Pancreas (tissue), 10 donors: ENCODE results near the gene BCAS3. TPM values are rescaled to one million over a fixed set of nuclear protein-coding genes. Genes with fewer than 3 reads are reported as not detected.

ENCODE experiments used
- ATAC-seq, 4 donors: fragments of 200-7000 bp; cut with Tn5 transposase; one replicate each; pipeline versions ENCODE4 v1.8.0 to v1.9.1; 2020; ENCODE audit warnings: mild to moderate bottlenecking in 4 of 4, moderate library complexity in 4 of 4
- DNase-seq, 6 donors: peaks; one replicate each; pipeline ENCODE4 v3.0.0-alpha.2; 2020
- FAIRE-seq: peaks from 2 replicates; lab custom pipeline; 2012; peaks lifted over from hg19 to GRCh38; lab: Jason Lieb, UNC
- H3K27ac ChIP-seq, 4 donors: fragments of 200-600 bp; sonication (generic); 1 replicate in 3 of 4; 2 replicates in 1 of 4; pipeline versions ENCODE4 v1.5.0 to v1.8.0; 2020
- H3K27me3 ChIP-seq, 4 donors: fragments of 200-600 bp; one replicate each; pipeline ENCODE4 v1.8.0; 2021
- H3K36me3 ChIP-seq, 3 donors: fragments of 200-600 bp; sonication (generic) in 1 of 3; one replicate each; pipeline versions ENCODE4 v1.5.0 to v1.8.0; 2020 to 2021
- H3K4me1 ChIP-seq, 3 donors: fragments of 200-600 bp; one replicate each; pipeline ENCODE4 v1.8.0; 2021
- H3K4me3 ChIP-seq, 4 donors: fragments of 200-600 bp; sonication (generic) in 2 of 4; one replicate each; pipeline versions ENCODE4 v1.5.0 to v1.8.0; 2020 to 2021
- H3K9me3 ChIP-seq, 4 donors: fragments of 200-600 bp; one replicate each; pipeline ENCODE4 v1.8.0; 2021
- CTCF ChIP-seq, 4 donors: fragments of 200-600 bp; sonication (generic) in 3 of 4; IDR thresholded peaks; one replicate each; pipeline versions ENCODE4 v1.5.0 to v1.8.0; 2021; ENCODE audit warnings: antibody characterized with exemption in 4 of 4
- WGBS, 2 donors: extraction: QIAGEN DNeasy Blood & Tissue Kit; methylation state at CpG; one replicate each; pipeline ENCODE4 v1.1.7; 2013; 5-methylcytosine and 5-hydroxymethylcytosine counted together
- intact Hi-C, 3 donors: fragments of 100-400 bp; cut with DNase I; formaldehyde crosslinking; loops; one replicate each; pipeline versions ENCODE4 v1.11.1 to v1.14.2; 2022
- polyA plus RNA-seq, 2 donors: library from polyadenylated mRNA; stranded (reverse); fragments of 200-250 nt; gene quantifications; one replicate each; pipeline ENCODE4 v1.2.3, GENCODE V29; 2013
- total RNA-seq, 6 donors: library from RNA; stranded (reverse); fragmentation: NEBNext Ultra II Directional in 4 of 6; extraction: Animal tissue kit (Norgen Biotek cat#: 25700) in 4 of 6; gene quantifications; one replicate each; pipeline versions ENCODE4 v1.2.1 to v1.2.4, GENCODE V29; 2021 to 2023
- donor health status: healthy with polysubstance abuse.
- donor health status: DM: no; HTN: no; CAD: no; lungs with moderate emphysema.
- donor health status: DM: no; HTN: no; CAD: no.
- donor health status: control.
- donor health status: control.
- donor health status: Bipolar disorder and iron deficiency.
- donor health status: DM: yes; HTN: yes; CAD: no.
- donor health status: DM: no; HTN: no; CAD: no.
- donor health status: DM: no; HTN: no; CAD: no.
- donor health status: DM: yes; HTN: yes; CAD: no.

The BCAS3 gene
- total and polyA plus RNA-seq, 8 donors, result 4.6 to 27.7 (median 13.2) TPM

DNA sequence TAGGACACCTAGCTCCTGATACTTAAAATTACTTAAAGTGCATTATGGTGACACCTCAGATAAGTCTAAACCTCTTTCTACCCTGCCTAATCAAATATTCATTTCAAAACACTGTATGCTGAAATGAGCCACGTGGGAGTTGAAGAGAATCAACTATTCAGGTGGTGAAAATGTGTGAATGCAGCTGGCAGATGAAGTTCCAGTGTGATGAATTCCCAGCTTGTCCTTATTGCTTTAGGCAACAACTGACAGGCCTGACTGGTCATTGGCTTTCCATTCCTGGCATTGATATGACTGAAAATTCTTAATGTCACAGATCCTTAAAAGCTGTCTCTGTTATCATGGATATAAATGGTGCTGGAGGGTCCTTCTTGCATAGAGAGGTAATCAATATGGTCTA is 420.1 kb downstream of the BCAS3 start:
- intact Hi-C loops, result no loop called here
- no peak for TF ChIP-seq CTCF (IDR thresholded peaks at IDR 0.05)
- no peak for FAIRE-seq
- DNase-seq, result no peak
- WGBS, 2 donors, result 75 to 78% methylated on average over 1 of the region's 1 CpG
- ATAC-seq, result no peak
- Histone ChIP-seq H3K9me3 (no peaks in the 10 kb centered on the region), H3K4me3 (no peak overlapping the region), H3K27ac (no peak overlapping the region), H3K27me3 (no peaks in the 10 kb centered on the region), H3K4me1 (no peaks in the 10 kb centered on the region), H3K36me3 (no peaks in the 10 kb centered on the region)

- Histone ChIP-seq H3K27me3 (no peaks in the 10 kb centered on the region), H3K4me3 (no peak overlapping the region), H3K9me3 (no peaks in the 10 kb centered on the region), H3K27ac (no peak overlapping the region), H3K4me1 (no peaks in the 10 kb centered on the region), H3K36me3 (no peaks in the 10 kb centered on the region)
- FAIRE-seq (no peak), DNase-seq (no peak), ATAC-seq (no peak)
- WGBS, 2 donors, result 88% methylated on average over 4 of the region's 4 CpGs
- intact Hi-C loops, result no loop called here
- no peak for TF ChIP-seq CTCF (IDR thresholded peaks at IDR 0.05)
Observed at GRCh38 chr17:61106354-61106753, 428.7 kb downstream of the BCAS3 start.

DNA sequence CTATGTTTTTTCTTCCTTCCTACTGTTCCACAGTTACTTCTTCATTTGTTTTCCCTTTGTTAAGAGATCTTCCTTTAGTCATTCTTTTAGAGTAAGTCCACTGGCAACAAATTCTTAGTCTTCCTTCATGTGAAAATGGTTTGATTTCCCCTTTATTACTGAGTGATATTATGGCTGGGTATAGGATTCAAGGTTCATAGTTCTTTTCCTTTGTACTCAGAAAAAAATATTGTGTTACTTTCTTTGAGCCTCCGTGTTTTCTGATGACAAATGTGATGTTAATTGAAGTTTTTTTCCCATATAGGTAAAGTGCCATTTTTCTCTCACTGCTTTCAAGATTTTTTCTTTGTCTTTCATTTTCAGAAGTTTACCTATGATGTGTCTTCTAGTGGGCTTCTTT is 438.9 kb downstream of the BCAS3 start:
- Histone ChIP-seq H3K27ac (no peak overlapping the region), H3K36me3 (no peaks in the 10 kb centered on the region), H3K4me3 (no peak overlapping the region), H3K4me1 (no peaks in the 10 kb centered on the region), H3K9me3 (no peaks in the 10 kb centered on the region), H3K27me3 (no peaks in the 10 kb centered on the region)
- ATAC-seq, result no peak
- TF ChIP-seq CTCF (IDR thresholded peaks at IDR 0.05), result no peak
- FAIRE-seq, result no peak
- intact Hi-C loops, result no loop called here
- 66 to 70% methylated on average over 1 of the region's 1 CpG for WGBS, 2 donors
- DNase-seq, result no peak

DNA sequence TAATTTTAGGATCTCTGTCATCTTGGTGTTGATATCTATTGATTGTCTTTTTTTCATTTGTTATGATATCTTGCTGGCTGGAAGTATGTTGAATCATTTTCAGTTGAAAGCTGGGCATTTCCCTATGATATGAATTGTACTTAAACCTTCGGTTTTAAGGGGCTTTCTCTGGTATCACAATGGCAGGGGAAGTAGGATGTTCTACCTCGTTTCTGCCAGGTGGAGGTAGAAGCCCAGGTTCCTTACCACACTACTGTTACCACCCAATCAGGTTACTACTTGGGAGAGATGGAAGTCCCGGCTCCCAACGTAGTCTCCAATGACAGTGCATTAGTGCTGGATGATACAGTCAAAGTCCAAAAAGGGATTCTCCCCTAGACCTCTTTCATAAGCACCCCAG is 440.3 kb downstream of the BCAS3 start:
- Histone ChIP-seq H3K27ac (no peak overlapping the region), H3K4me1 (no peaks in the 10 kb centered on the region), H3K4me3 (no peak overlapping the region), H3K36me3 (no peaks in the 10 kb centered on the region), H3K9me3 (no peaks in the 10 kb centered on the region), H3K27me3 (no peaks in the 10 kb centered on the region)
- WGBS, 2 donors, result 81 to 85% methylated on average over 4 of the region's 4 CpGs
- DNase-seq (no peak), FAIRE-seq (no peak), ATAC-seq (no peak)
- intact Hi-C loops, result no loop called here
- no peak for TF ChIP-seq CTCF (IDR thresholded peaks at IDR 0.05)

- WGBS, 2 donors, result 66 to 76% methylated on average over 2 of the region's 2 CpGs
- DNase-seq (no peak), FAIRE-seq (no peak), ATAC-seq (no peak)
- no peak overlapping the region for H3K4me3 ChIP-seq
- intact Hi-C loops, result no loop called here
- no peaks in the 10 kb centered on the region for H3K36me3 ChIP-seq
- H3K27ac ChIP-seq, result no peak overlapping the region
- H3K27me3 ChIP-seq, result no peaks in the 10 kb centered on the region
- TF ChIP-seq CTCF (IDR thresholded peaks at IDR 0.05), result no peak
- H3K4me1 ChIP-seq, result no peaks in the 10 kb centered on the region
- no peaks in the 10 kb centered on the region for H3K9me3 ChIP-seq
Observed at GRCh38 chr17:61118871-61119270, 441.2 kb downstream of the BCAS3 start.
